Measurements from ENCODE around the gene HINT1.

HINT1 gene

DNA sequence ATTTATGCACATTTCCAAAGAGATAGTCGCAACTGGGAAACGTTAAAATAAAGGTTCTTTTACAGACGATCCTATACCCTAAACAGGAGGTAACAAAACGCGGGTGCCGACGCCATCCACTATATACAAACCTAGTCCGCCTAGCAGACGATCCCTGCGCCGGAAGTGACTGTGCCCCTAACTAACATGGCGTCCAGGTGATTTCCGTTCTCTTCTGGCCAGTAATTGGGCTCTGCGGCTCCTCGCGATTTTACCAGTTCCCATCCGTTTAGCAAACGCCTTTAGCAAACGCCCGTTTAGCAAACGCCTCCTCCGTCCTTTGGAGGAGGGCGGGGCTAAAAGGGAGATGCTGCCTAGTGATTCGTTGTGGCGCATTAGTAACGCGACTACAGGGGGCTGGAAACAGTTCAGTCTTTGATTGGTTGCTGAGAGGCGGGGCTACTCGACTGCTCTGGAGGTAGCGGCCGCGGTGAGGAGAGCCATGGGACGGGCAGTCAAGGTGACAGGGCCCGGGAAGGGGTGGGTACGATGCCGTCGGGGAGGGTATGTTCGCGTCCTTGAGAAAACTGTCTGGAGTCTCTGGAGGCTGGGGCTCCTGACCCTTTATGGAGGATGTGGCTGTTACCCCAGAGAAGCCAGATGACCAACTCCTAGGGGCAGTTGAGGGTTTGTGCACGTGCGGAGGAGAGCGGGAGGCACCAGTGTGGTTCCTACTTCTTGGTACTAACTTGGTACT is 5.7 kb upstream of the HINT1 start, which contains the start of gene LYRM7:
TSS of gene LYRM7 (plus strand) at position 405 of the 736 bp plus-strand sequence. CDS start at position 482, 77 bp downstream.
- peak; percentile 70 for TF ChIP-seq TAF1 (IDR thresholded peaks at IDR 0.05; ENCODE audit: low read depth)
- TF ChIP-seq CREB1 (IDR thresholded peaks at IDR 0.05; ENCODE audit: low read depth): peak; percentile 82
- 0 out of 2 replicates have a peak, but pooled peaks have one; percentile 41 for TF ChIP-seq TCF12 (IDR thresholded peaks at IDR 0.05; ENCODE audit: low read depth)
- TF ChIP-seq YY1 (IDR thresholded peaks at IDR 0.05; ENCODE audit: low read depth): peak; percentile 99
- TF ChIP-seq MAX (IDR thresholded peaks at IDR 0.05): peak; percentile 67
- TF ChIP-seq EP300 (IDR thresholded peaks at IDR 0.05; ENCODE audit: borderline replicate concordance): no peak
- TF ChIP-seq NFIC (IDR thresholded peaks at IDR 0.05): no peak
- TF ChIP-seq ZBTB7A (IDR thresholded peaks at IDR 0.05; ENCODE audit: low read depth): no peak
- no peak for TF ChIP-seq REST (IDR thresholded peaks at IDR 0.05; ENCODE audit: low read depth)
- TF ChIP-seq CEBPB (IDR thresholded peaks at IDR 0.05): no peak
- TF ChIP-seq, protein P1, sequence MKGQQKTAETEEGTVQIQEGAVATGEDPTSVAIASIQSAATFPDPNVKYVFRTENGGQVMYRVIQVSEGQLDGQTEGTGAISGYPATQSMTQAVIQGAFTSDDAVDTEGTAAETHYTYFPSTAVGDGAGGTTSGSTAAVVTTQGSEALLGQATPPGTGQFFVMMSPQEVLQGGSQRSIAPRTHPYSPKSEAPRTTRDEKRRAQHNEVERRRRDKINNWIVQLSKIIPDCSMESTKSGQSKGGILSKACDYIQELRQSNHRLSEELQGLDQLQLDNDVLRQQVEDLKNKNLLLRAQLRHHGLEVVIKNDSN (IDR thresholded peaks at IDR 0.05): no peak
- no peak for TF ChIP-seq TEAD4 (IDR thresholded peaks at IDR 0.05)

DNA sequence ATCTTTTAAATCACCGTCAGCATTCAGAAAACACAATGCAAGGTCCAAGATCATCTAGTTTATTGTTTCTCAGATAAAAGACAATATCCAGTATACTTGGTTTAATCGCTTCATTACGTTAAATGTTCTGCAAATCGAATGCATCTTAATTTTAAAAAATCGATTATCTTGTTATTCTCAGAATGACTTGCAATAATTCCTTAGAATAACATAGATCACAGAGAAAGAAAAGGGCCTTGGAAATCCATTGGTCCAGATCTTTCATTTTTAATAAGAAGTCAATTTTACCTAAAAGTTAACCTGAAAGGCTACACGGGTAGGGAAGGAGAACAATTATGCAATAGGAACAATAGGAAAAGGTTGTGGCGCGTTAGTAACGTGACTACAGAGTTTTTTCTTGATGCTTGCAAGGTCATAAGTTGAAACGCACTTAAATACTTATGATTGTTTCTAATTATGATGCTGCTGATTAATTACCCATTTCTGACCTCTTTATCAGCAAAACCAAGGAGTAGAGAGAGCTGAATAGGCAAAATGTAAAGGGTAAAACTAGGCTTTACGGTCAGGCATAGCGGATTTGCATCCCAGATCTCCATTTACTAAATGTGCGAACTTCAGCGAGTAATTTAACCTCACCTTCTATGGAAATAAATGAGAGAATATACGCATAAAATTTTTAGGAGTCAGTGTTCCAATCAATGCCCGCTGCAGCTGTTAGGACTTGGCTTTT is 4.9 kb upstream of the HINT1 start:
- TF ChIP-seq EP300 (IDR thresholded peaks at IDR 0.05; ENCODE audit: borderline replicate concordance) (no peak), CREB1 (IDR thresholded peaks at IDR 0.05; ENCODE audit: low read depth) (no peak), NFIC (IDR thresholded peaks at IDR 0.05) (no peak), FOXM1 (IDR thresholded peaks at IDR 0.05; ENCODE audit: borderline replicate concordance, low read depth) (no peak), MAX (IDR thresholded peaks at IDR 0.05) (no peak), CEBPB (IDR thresholded peaks at IDR 0.05) (peak; percentile 57; the same call in 1 of the 2 replicates)

- TF ChIP-seq CREB1 (IDR thresholded peaks at IDR 0.05; ENCODE audit: low read depth) (no peak), TAF1 (IDR thresholded peaks at IDR 0.05; ENCODE audit: low read depth) (no peak), TCF12 (IDR thresholded peaks at IDR 0.05; ENCODE audit: low read depth) (no peak), CEBPB (IDR thresholded peaks at IDR 0.05) (no peak), ZBTB7A (IDR thresholded peaks at IDR 0.05; ENCODE audit: low read depth) (no peak), TEAD4 (IDR thresholded peaks at IDR 0.05) (no peak), REST (IDR thresholded peaks at IDR 0.05; ENCODE audit: low read depth) (no peak), RAD21 (IDR thresholded peaks at IDR 0.05; ENCODE audit: low read depth) (no peak), FOXM1 (IDR thresholded peaks at IDR 0.05; ENCODE audit: borderline replicate concordance, low read depth) (no peak), NFIC (IDR thresholded peaks at IDR 0.05) (no peak), MAX (IDR thresholded peaks at IDR 0.05) (no peak), EGR1 (IDR thresholded peaks at IDR 0.05) (no peak), EP300 (IDR thresholded peaks at IDR 0.05; ENCODE audit: borderline replicate concordance) (no peak)
Observed at GRCh38 chr5:131167615-131168014, 2.6 kb upstream of the HINT1 start.

DNA sequence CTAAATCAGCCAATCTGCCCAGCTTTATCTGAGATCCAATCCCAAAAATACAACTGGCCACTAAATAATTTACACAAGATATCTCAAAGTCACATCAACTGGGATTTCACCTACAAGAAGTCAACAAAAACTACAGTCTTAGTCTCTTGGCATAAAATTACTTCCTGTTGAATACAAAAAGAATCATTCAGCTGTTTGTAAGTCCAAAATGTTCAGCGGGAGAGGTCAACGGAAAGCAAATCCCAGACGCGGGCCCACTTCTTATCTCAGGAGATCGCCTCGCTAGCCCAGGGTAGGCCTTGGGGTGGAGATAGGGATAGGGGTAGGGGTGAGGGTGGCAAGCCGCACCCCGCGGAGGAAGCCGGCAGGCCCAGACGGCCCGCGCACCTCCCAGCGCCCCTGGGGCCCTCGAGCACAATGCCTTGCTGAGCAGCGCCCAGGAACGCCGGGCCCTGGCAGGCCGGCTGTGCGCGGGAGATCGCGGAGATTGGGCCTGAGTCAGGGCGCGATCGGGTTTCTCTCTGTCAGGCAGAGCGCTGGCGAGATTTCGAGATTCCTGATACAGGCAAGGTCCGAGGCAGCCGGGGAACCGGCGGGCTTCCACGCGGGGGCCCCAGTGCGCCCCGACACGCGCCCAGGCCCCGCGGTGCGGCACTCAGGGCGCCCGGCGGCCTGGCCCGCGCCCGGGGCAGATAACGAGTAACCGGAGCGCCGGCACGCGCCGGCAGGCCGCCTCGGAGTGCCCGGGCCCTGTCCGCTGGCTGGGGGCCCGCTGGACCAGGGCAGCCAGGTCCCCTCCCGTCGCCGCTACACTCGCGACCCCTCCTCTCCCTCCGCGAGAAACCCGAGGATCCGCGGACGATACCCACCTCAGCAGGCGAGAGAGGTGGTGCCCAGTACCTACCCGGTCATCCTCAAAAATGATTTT is 601 bp downstream of the HINT1 start:
- no peak for TF ChIP-seq RAD21 (IDR thresholded peaks at IDR 0.05; ENCODE audit: low read depth)
- TF ChIP-seq EP300 (IDR thresholded peaks at IDR 0.05; ENCODE audit: borderline replicate concordance): no peak
- no peak; the same call in 1 of the 2 replicates for TF ChIP-seq MAX (IDR thresholded peaks at IDR 0.05)
- TF ChIP-seq ZBTB7A (IDR thresholded peaks at IDR 0.05; ENCODE audit: low read depth): 0 out of 2 replicates have a peak, but pooled peaks have one; percentile 40
- no peak for TF ChIP-seq CEBPB (IDR thresholded peaks at IDR 0.05)
- TF ChIP-seq CREB1 (IDR thresholded peaks at IDR 0.05; ENCODE audit: low read depth): no peak
- TF ChIP-seq YY1 (IDR thresholded peaks at IDR 0.05; ENCODE audit: low read depth): peak; percentile 39; the same call in 1 of the 2 replicates
- TF ChIP-seq, protein P1 (IDR thresholded peaks at IDR 0.05): no peak
- no peak for TF ChIP-seq EGR1 (IDR thresholded peaks at IDR 0.05)
- TF ChIP-seq REST (IDR thresholded peaks at IDR 0.05; ENCODE audit: low read depth): no peak
- TF ChIP-seq TAF1 (IDR thresholded peaks at IDR 0.05; ENCODE audit: low read depth): 0 out of 2 replicates have a peak, but pooled peaks have one; percentile 53
- TF ChIP-seq FOXM1 (IDR thresholded peaks at IDR 0.05; ENCODE audit: borderline replicate concordance, low read depth): no peak
- TF ChIP-seq TEAD4 (IDR thresholded peaks at IDR 0.05): no peak
- peak; percentile 16; the same call in 1 of the 2 replicates for TF ChIP-seq TCF12 (IDR thresholded peaks at IDR 0.05; ENCODE audit: low read depth)
- 0 out of 2 replicates have a peak, but pooled peaks have one; percentile 7 for TF ChIP-seq NFIC (IDR thresholded peaks at IDR 0.05)
